ENCODE measurements around the gene RORB.

The RORB gene

GRCh38 chr9:74496406-74496805 lies 729 bp upstream of the RORB start:
- no peak overlapping the region for H3K27ac ChIP-seq (ENCODE audit: low read length)
- peak overlapping the region; percentile 51 to 88 for H3K4me3 ChIP-seq (ENCODE audit: low read length in 2 of 2)
- H3K9ac ChIP-seq (ENCODE audit: low read length in 2 of 2), result no peak overlapping the region
- H3K27me3 ChIP-seq (ENCODE audit: control insufficient read depth in 1 of 2, insufficient read depth in 2 of 2, low read length in 2 of 2), result peaks cover 21 to 36% of the 10 kb centered on the region in 2 donors
- H3K4me1 ChIP-seq (ENCODE audit: control insufficient read depth, insufficient read depth, low read length), result peaks cover 29% of the 10 kb centered on the region
- H3K36me3 ChIP-seq (ENCODE audit: control insufficient read depth in 2 of 2, insufficient read depth in 2 of 2, low read length in 2 of 2), result no peaks in the 10 kb centered on the region
- H3K9me3 ChIP-seq (ENCODE audit: control insufficient read depth in 2 of 2, low read length in 2 of 2), result no peaks in the 10 kb centered on the region

- no peaks in the 10 kb centered on the region for H3K9me3 ChIP-seq (ENCODE audit: control insufficient read depth in 2 of 2, low read length in 2 of 2)
- H3K27me3 ChIP-seq (ENCODE audit: control insufficient read depth in 1 of 2, insufficient read depth in 2 of 2, low read length in 2 of 2), result peaks cover 21 to 36% of the 10 kb centered on the region in 2 donors
- H3K4me3 ChIP-seq (ENCODE audit: low read length in 2 of 2), result peak overlapping the region; percentile 75 to 88
- no peak overlapping the region for H3K27ac ChIP-seq (ENCODE audit: low read length)
- peaks cover 29% of the 10 kb centered on the region for H3K4me1 ChIP-seq (ENCODE audit: control insufficient read depth, insufficient read depth, low read length)
- H3K9ac ChIP-seq (ENCODE audit: low read length in 2 of 2), result peak overlapping the region in 1 of 2 donors; percentile 10
- no peaks in the 10 kb centered on the region for H3K36me3 ChIP-seq (ENCODE audit: control insufficient read depth in 2 of 2, insufficient read depth in 2 of 2, low read length in 2 of 2)
These were observed 849 bp downstream of the RORB start for GRCh38 chr9:74497748-74498620.

GRCh38 chr9:74498621-74499095 lies 1.5 kb downstream of the RORB start:
- H3K9ac ChIP-seq (ENCODE audit: low read length in 2 of 2), result no peak overlapping the region
- H3K27ac ChIP-seq (ENCODE audit: low read length), result no peak overlapping the region
- peak overlapping the region; percentile 75 to 88 for H3K4me3 ChIP-seq (ENCODE audit: low read length in 2 of 2)
- peaks cover 21 to 32% of the 10 kb centered on the region in 2 donors for H3K27me3 ChIP-seq (ENCODE audit: control insufficient read depth in 1 of 2, insufficient read depth in 2 of 2, low read length in 2 of 2)
- H3K36me3 ChIP-seq (ENCODE audit: control insufficient read depth in 2 of 2, insufficient read depth in 2 of 2, low read length in 2 of 2), result no peaks in the 10 kb centered on the region
- peaks cover 29% of the 10 kb centered on the region for H3K4me1 ChIP-seq (ENCODE audit: control insufficient read depth, insufficient read depth, low read length)
- H3K9me3 ChIP-seq (ENCODE audit: control insufficient read depth in 2 of 2, low read length in 2 of 2), result no peaks in the 10 kb centered on the region

GRCh38 chr9:74499111-74499601 lies 2.0 kb downstream of the RORB start:
- H3K36me3 ChIP-seq (ENCODE audit: control insufficient read depth in 2 of 2, insufficient read depth in 2 of 2, low read length in 2 of 2), result no peaks in the 10 kb centered on the region
- H3K9ac ChIP-seq (ENCODE audit: low read length in 2 of 2), result no peak overlapping the region
- H3K27ac ChIP-seq (ENCODE audit: low read length), result no peak overlapping the region
- peak overlapping the region; percentile 55 to 88 for H3K4me3 ChIP-seq (ENCODE audit: low read length in 2 of 2)
- H3K9me3 ChIP-seq (ENCODE audit: control insufficient read depth in 2 of 2, low read length in 2 of 2), result no peaks in the 10 kb centered on the region
- H3K4me1 ChIP-seq (ENCODE audit: control insufficient read depth, insufficient read depth, low read length), result peaks cover 29% of the 10 kb centered on the region
- peaks cover 21 to 31% of the 10 kb centered on the region in 2 donors for H3K27me3 ChIP-seq (ENCODE audit: control insufficient read depth in 1 of 2, insufficient read depth in 2 of 2, low read length in 2 of 2)

- Histone ChIP-seq H3K27me3 (ENCODE audit: control insufficient read depth in 1 of 2, insufficient read depth in 2 of 2, low read length in 2 of 2) (peaks cover 21 to 31% of the 10 kb centered on the region in 2 donors), H3K9me3 (ENCODE audit: control insufficient read depth in 2 of 2, low read length in 2 of 2) (no peaks in the 10 kb centered on the region), H3K27ac (ENCODE audit: low read length) (no peak overlapping the region), H3K36me3 (ENCODE audit: control insufficient read depth in 2 of 2, insufficient read depth in 2 of 2, low read length in 2 of 2) (no peaks in the 10 kb centered on the region), H3K4me3 (ENCODE audit: low read length in 2 of 2) (peak overlapping the region; percentile 55 to 88), H3K9ac (ENCODE audit: low read length in 2 of 2) (no peak overlapping the region), H3K4me1 (ENCODE audit: control insufficient read depth, insufficient read depth, low read length) (peaks cover 29% of the 10 kb centered on the region)
These were observed 2.8 kb downstream of the RORB start for GRCh38 chr9:74499770-74500583.

GRCh38 chr9:74500584-74500924 lies 3.4 kb downstream of the RORB start:
- Histone ChIP-seq H3K36me3 (ENCODE audit: control insufficient read depth in 2 of 2, insufficient read depth in 2 of 2, low read length in 2 of 2) (no peaks in the 10 kb centered on the region), H3K27me3 (ENCODE audit: control insufficient read depth in 1 of 2, insufficient read depth in 2 of 2, low read length in 2 of 2) (peaks cover 21 to 31% of the 10 kb centered on the region in 2 donors), H3K9me3 (ENCODE audit: control insufficient read depth in 2 of 2, low read length in 2 of 2) (no peaks in the 10 kb centered on the region), H3K4me1 (ENCODE audit: control insufficient read depth, insufficient read depth, low read length) (peaks cover 29% of the 10 kb centered on the region), H3K4me3 (ENCODE audit: low read length in 2 of 2) (peak overlapping the region; percentile 55 to 88), H3K27ac (ENCODE audit: low read length) (no peak overlapping the region), H3K9ac (ENCODE audit: low read length in 2 of 2) (no peak overlapping the region)

GRCh38 chr9:74501570-74501969 lies 4.4 kb downstream of the RORB start:
- H3K9me3 ChIP-seq (ENCODE audit: control insufficient read depth in 2 of 2, low read length in 2 of 2), result no peaks in the 10 kb centered on the region
- peaks cover 18 to 31% of the 10 kb centered on the region in 2 donors for H3K27me3 ChIP-seq (ENCODE audit: control insufficient read depth in 1 of 2, insufficient read depth in 2 of 2, low read length in 2 of 2)
- no peaks in the 10 kb centered on the region for H3K36me3 ChIP-seq (ENCODE audit: control insufficient read depth in 2 of 2, insufficient read depth in 2 of 2, low read length in 2 of 2)
- no peak overlapping the region for H3K27ac ChIP-seq (ENCODE audit: low read length)
- peaks cover 28% of the 10 kb centered on the region for H3K4me1 ChIP-seq (ENCODE audit: control insufficient read depth, insufficient read depth, low read length)
- no peak overlapping the region for H3K9ac ChIP-seq (ENCODE audit: low read length in 2 of 2)
- no peak overlapping the region for H3K4me3 ChIP-seq (ENCODE audit: low read length in 2 of 2)

- Histone ChIP-seq H3K27me3 (ENCODE audit: control insufficient read depth in 1 of 2, insufficient read depth in 2 of 2, low read length in 2 of 2) (peaks cover 18 to 28% of the 10 kb centered on the region in 2 donors), H3K4me3 (ENCODE audit: low read length in 2 of 2) (no peak overlapping the region)
These were observed 6.1 kb downstream of the RORB start for GRCh38 chr9:74503219-74503618.

GRCh38 chr9:74503666-74504065 lies 6.5 kb downstream of the RORB start:
- no peaks in the 10 kb centered on the region for H3K36me3 ChIP-seq (ENCODE audit: control insufficient read depth in 2 of 2, insufficient read depth in 2 of 2, low read length in 2 of 2)
- no peaks in the 10 kb centered on the region for H3K9me3 ChIP-seq (ENCODE audit: control insufficient read depth in 2 of 2, low read length in 2 of 2)
- peaks cover 18 to 24% of the 10 kb centered on the region in 2 donors for H3K27me3 ChIP-seq (ENCODE audit: control insufficient read depth in 1 of 2, insufficient read depth in 2 of 2, low read length in 2 of 2)
- H3K27ac ChIP-seq (ENCODE audit: low read length), result no peak overlapping the region
- H3K4me3 ChIP-seq (ENCODE audit: low read length in 2 of 2), result no peak overlapping the region
- peaks cover 15% of the 10 kb centered on the region for H3K4me1 ChIP-seq (ENCODE audit: control insufficient read depth, insufficient read depth, low read length)
- H3K9ac ChIP-seq (ENCODE audit: low read length in 2 of 2), result no peak overlapping the region

More at GRCh38 chr9:74503219-74503618, 6.1 kb downstream of the RORB start:
- Histone ChIP-seq H3K27ac (ENCODE audit: low read length) (no peak overlapping the region), H3K9ac (ENCODE audit: low read length in 2 of 2) (no peak overlapping the region), H3K4me1 (ENCODE audit: control insufficient read depth, insufficient read depth, low read length) (peaks cover 20% of the 10 kb centered on the region), H3K9me3 (ENCODE audit: control insufficient read depth in 2 of 2, low read length in 2 of 2) (no peaks in the 10 kb centered on the region), H3K36me3 (ENCODE audit: control insufficient read depth in 2 of 2, insufficient read depth in 2 of 2, low read length in 2 of 2) (no peaks in the 10 kb centered on the region)

- H3K4me3 ChIP-seq (ENCODE audit: low read length in 2 of 2), result no peak overlapping the region
- H3K9ac ChIP-seq (ENCODE audit: low read length in 2 of 2), result no peak overlapping the region
- no peaks in the 10 kb centered on the region for H3K4me1 ChIP-seq (ENCODE audit: control insufficient read depth, insufficient read depth, low read length)
- H3K27me3 ChIP-seq (ENCODE audit: control insufficient read depth in 1 of 2, insufficient read depth in 2 of 2, low read length in 2 of 2), result no peaks in the 10 kb centered on the region
- no peak overlapping the region for H3K27ac ChIP-seq (ENCODE audit: low read length)
- H3K36me3 ChIP-seq (ENCODE audit: control insufficient read depth in 2 of 2, insufficient read depth in 2 of 2, low read length in 2 of 2), result no peaks in the 10 kb centered on the region
- no peaks in the 10 kb centered on the region for H3K9me3 ChIP-seq (ENCODE audit: control insufficient read depth in 2 of 2, low read length in 2 of 2)
These were observed 14.2 kb downstream of the RORB start for GRCh38 chr9:74511333-74511732.

All from stomach smooth muscle (tissue), 2 donors.